ENCODE data around the gene TFDP1.

The TFDP1 gene

DNA sequence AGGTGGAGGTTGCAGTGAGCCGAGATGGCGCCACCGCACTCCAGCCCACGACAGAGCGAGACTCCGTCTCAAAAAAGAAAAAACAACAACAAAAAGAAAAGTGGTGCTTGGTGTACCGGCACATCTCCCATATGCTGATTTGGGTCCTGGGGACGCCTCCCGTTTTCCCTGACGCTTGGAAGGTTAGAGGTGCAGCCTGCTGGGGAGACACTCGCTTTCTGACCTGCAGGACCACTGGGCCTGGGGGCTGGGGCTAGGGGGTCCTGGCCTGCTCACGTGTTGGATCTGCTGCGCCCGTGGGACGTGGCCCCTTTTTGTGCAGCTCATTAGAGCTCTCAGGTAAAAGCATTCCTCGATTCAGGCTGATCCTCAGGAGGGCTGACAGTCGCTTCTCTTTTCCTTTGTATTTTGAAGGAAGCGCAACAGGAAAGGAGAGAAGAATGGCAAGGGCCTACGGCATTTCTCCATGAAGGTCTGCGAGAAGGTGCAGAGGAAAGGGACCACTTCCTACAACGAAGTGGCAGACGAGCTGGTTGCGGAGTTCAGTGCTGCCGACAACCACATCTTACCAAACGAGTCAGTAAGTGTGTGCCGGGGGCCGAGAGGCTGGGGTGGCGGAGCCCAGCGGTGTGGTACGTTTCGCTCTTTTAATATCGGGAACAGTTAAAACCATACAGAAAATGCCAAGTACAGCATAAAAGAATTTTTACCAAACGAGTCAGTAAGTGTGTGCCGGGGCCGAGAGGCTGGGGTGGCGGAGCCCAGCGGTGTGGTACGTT, 48.3 kb downstream of the TFDP1 start:
- no peak for DNase-seq (ENCODE audit: low read depth in 2 of 2)

DNA sequence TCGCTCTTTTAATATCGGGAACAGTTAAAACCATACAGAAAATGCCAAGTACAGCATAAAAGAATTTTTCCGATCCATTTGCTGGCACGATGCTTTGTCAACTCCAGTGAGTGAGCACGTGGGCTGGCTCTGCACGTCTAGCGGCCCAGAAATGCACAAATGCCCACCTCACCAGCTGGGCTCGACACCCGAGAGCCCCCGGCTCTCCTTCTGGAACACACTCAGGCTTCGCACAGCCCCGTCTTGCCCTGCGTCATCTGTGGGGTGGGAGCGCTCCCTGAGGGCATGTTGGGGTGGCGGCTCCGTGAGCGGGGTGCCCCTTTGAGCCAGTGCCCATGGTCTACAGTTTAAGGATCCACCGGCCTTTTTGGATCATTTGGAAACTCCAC, 48.9 kb downstream of the TFDP1 start:
- no peak for DNase-seq (ENCODE audit: low read depth in 2 of 2)

GRCh38 chr13:113634279-113635047, 49.9 kb downstream of the TFDP1 start:
- DNase-seq (ENCODE audit: low read depth in 2 of 2), result no peak

GRCh38 chr13:113635048-113635420, 50.5 kb downstream of the TFDP1 start:
- DNase-seq (ENCODE audit: low read depth in 2 of 2), result no peak

DNA sequence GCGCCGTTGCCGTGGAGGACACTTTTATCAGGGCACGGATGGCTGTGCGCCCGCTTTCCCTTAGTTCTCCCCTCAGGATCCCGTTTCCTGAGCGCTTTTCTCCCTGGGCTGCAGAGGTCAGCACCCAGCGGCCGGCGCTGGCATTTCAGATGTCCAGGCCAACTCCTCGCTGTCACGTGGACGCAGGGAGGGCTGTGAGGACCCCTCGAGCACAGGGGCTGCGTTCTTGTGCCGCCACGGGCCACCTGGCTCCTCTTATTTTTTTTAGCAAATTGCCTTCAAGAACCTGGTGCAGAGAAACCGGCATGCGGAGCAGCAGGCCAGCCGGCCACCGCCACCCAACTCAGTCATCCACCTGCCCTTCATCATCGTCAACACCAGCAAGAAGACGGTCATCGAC, 51.2 kb downstream of the TFDP1 start:
- no peak for DNase-seq (ENCODE audit: low read depth in 2 of 2)

- no peak for DNase-seq (ENCODE audit: low read depth in 2 of 2)
Observed at GRCh38 chr13:113636266-113636963, 51.9 kb downstream of the TFDP1 start.

GRCh38 chr13:113637262-113638160, 53.0 kb downstream of the TFDP1 start:
- DNase-seq (ENCODE audit: low read depth in 2 of 2), result no peak

DNA sequence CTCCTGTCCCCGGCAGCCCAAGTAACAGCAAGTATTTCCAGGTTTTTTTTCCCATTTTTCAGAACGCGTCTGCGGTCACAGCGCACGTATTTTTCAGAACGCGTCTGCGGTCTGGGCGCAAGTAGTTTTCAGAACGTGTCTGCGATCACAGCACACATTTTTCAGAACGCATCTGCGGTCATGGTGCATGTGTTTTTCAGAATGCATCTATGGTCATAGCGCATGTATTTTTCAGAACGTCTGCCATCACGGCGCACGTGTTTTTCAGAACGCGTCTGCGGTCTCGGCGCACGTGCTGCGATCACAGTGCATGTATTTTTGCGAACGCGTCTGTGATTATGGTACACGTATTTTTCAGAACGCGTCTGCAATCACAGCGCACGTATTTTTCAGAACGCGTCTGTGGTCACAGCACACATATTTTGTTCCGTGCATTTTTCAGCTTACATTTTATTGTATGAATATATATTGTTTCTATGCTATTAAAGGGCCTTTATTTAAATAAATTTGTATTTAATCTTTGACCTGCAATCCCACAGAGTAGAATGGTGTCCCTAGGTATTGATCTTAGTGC, 53.7 kb downstream of the TFDP1 start:
- no peak for DNase-seq (ENCODE audit: low read depth in 2 of 2)

DNA sequence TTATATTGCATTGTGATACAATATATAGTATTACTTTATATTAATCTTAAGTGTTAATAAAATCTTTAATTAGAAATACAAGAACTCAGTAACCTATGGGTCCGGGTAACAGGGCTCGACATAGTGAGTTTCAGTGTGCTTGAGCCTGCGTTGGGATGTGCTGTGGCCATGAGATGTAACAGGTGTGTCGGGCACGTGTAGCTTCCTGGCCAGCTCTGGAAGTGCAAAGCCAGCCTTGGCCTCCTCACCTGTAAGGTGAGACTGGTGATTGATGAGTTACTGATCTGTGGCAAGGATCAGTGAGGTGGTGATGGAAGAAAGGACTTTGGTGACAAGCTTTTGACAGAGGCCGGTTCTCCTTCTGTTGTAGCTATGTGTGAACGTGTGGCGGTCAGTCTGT, 54.3 kb downstream of the TFDP1 start:
- no peak for DNase-seq (ENCODE audit: low read depth in 2 of 2)

- no peak for DNase-seq (ENCODE audit: low read depth in 2 of 2)
Observed at GRCh38 chr13:113639616-113640262, 55.2 kb downstream of the TFDP1 start.

DNA sequence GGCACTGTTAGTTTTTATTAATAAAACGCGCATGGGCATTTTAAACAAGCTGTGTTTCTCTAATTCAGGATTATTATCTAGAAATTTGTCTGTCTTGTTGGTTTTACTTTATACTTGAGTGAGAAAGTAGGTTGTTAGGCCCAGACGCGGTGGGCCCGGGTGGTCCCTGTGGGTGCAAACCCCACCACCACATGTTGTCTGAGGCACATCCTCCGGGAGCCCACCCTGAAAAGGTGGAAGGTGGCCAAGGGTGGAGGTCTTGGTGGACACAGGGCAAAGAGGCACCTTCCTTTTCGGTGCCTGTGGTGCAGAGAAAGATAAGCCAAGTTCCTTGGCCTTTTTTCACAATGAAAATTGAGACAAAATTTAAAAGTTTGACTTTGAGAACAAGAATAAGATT, 56.9 kb downstream of the TFDP1 start:
- no peak for DNase-seq (ENCODE audit: low read depth in 2 of 2)

DNA sequence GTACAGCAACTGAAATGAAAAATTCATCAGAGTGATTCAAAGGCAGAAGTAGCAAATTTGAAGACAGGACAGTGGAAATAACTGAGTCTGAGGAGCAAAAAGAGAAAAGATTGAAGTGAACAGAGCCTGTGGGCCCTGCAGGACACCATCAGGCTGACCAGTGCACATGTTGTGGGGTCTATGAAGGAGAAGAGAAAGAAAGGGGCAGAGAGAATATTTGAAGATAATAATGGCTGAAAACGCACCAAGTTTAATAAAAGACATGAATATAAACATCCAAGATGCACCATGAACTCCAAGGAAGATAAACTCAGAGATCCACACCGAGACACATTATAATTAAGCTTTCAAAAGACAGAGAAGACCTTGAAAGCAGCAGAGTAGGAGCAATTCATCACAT, 58.0 kb downstream of the TFDP1 start:
- DNase-seq (ENCODE audit: low read depth in 2 of 2), result no peak

- DNase-seq (ENCODE audit: low read depth in 2 of 2), result no peak
Observed at GRCh38 chr13:113643593-113643992, 59.0 kb downstream of the TFDP1 start.

GRCh38 chr13:113644800-113645199, 60.2 kb downstream of the TFDP1 start:
- DNase-seq (ENCODE audit: low read depth in 2 of 2), result no peak

GRCh38 chr13:113645329-113645728, 60.8 kb downstream of the TFDP1 start:
- DNase-seq (ENCODE audit: low read depth in 2 of 2), result no peak

- no peak for DNase-seq (ENCODE audit: low read depth in 2 of 2)
Observed at GRCh38 chr13:113646376-113646775, 61.8 kb downstream of the TFDP1 start.

DNA sequence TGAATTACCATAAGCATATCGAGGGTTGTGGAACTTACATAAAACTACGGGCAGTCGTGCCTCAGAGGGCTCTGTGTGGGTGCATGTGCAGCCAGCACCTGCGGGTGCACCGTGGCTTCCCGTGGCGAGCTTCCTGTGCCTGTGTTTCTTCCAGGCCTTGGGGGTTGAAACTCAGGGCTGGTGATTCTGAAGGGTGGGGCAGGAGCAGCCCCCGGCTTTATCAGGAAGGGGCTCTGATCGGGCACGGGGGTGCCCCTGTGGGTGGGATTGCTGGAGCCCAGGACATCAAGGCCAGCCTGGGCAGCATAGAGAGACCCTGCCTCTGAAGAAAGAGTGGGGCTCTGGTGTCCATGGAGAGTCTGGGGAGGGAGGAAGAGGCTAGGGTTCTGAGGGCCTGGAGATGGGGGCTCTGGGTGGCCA, 62.4 kb downstream of the TFDP1 start:
- DNase-seq (ENCODE audit: low read depth in 2 of 2), result no peak

GRCh38 chr13:113647351-113648215, 63.0 kb downstream of the TFDP1 start:
- DNase-seq (ENCODE audit: low read depth in 2 of 2), result no peak

DNA sequence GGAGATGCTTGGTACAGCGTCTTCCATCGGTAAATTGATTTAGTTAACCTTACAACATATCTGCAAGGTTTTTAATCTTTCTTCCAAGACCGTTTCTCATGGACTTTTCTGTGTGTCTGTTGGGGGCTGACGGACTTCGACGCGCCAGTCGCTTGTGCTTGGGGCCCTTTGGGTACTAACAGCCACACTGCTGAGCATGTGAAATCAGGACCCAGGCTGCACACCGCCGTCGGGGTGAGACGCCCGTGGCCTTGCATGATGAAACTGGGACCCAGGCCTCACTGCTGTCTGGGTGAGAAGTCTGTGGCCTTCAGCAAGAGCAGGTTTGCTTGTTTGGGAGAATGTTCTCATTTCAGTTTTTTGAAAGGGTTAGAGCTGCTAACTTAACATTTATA, 63.7 kb downstream of the TFDP1 start:
- no peak for DNase-seq (ENCODE audit: low read depth in 2 of 2)

GRCh38 chr13:113649212-113649611, 64.7 kb downstream of the TFDP1 start:
- DNase-seq (ENCODE audit: low read depth in 2 of 2), result no peak
